Measurements from ENCODE around the gene ELFN2. TPM values are rescaled to one million over a fixed set of nuclear protein-coding genes. Genes with fewer than 3 reads are reported as not detected.

Gene ELFN2
- polyA plus RNA-seq, 3 donors, result 0.01 TPM; not detected in 2

GRCh38 chr22:37435970-37436603 is 8.8 kb upstream of the ELFN2 start:
- TF ChIP-seq, protein P1, sequence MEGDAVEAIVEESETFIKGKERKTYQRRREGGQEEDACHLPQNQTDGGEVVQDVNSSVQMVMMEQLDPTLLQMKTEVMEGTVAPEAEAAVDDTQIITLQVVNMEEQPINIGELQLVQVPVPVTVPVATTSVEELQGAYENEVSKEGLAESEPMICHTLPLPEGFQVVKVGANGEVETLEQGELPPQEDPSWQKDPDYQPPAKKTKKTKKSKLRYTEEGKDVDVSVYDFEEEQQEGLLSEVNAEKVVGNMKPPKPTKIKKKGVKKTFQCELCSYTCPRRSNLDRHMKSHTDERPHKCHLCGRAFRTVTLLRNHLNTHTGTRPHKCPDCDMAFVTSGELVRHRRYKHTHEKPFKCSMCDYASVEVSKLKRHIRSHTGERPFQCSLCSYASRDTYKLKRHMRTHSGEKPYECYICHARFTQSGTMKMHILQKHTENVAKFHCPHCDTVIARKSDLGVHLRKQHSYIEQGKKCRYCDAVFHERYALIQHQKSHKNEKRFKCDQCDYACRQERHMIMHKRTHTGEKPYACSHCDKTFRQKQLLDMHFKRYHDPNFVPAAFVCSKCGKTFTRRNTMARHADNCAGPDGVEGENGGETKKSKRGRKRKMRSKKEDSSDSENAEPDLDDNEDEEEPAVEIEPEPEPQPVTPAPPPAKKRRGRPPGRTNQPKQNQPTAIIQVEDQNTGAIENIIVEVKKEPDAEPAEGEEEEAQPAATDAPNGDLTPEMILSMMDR (IDR thresholded peaks at IDR 0.05), result no peak
- Histone ChIP-seq H3K4me2 (replicated peaks; ENCODE audit: extremely low read depth, low read length, poor library complexity, severe bottlenecking) (no peak overlapping the region), H3K9me3 (replicated peaks in 1 of 2; ENCODE audit: control insufficient read depth in 1 of 2, insufficient read depth in 1 of 2, low read length in 2 of 2) (peaks cover 5 to 11% of the 10 kb centered on the region in 2 donors), H3K9ac (ENCODE audit: insufficient read depth, low read length, poor library complexity, severe bottlenecking) (no peak overlapping the region), H3K36me3 (replicated peaks in 1 of 2; ENCODE audit: control insufficient read depth in 1 of 2, insufficient read depth in 2 of 2, low read length in 2 of 2) (no peaks in the 10 kb centered on the region), H3K4me1 (ENCODE audit: control insufficient read depth in 1 of 2, insufficient read depth in 2 of 2, low read length in 2 of 2) (peaks cover 0 to 8% of the 10 kb centered on the region in 2 donors), H3K4me3 (replicated peaks in 1 of 3; ENCODE audit: low read depth in 2 of 3, low read length in 3 of 3) (no peak overlapping the region), H3K27ac (ENCODE audit: low read depth in 1 of 2, low read length in 2 of 2) (no peak overlapping the region), H3K79me2 (ENCODE audit: insufficient read depth, low read length) (no peaks in the 10 kb centered on the region), H4K20me1 (ENCODE audit: insufficient read depth, low read length) (no peaks in the 10 kb centered on the region), H2AFZ (ENCODE audit: insufficient read depth, low read depth, low read length, poor library complexity, severe bottlenecking) (no peak overlapping the region), H3K27me3 (ENCODE audit: control insufficient read depth in 2 of 2, insufficient read depth in 2 of 2, low read length in 2 of 2) (peaks cover 0 to 9% of the 10 kb centered on the region in 2 donors)
- H3K4me1 Mint-ChIP-seq, result peaks cover 10% of the 10 kb centered on the region
- 95% methylated on average over 4 of the region's 5 CpGs for WGBS (ENCODE audit: insufficient coverage)
- H3K27ac Mint-ChIP-seq, result no peak overlapping the region
- peaks cover 15 to 39% (median 22%) of the 10 kb centered on the region in 3 donors for H3K27me3 Mint-ChIP-seq (ENCODE audit: low read depth in 3 of 3)
- H3K9me3 Mint-ChIP-seq, result peaks cover 4 to 23% (median 13%) of the 10 kb centered on the region in 7 donors
- intact Hi-C loops (cut with micrococcal nuclease), result no loop called here
- H3K36me3 Mint-ChIP-seq, result peaks cover 0 to 3% of the 10 kb centered on the region in 2 donors
- H3K4me3 Mint-ChIP-seq, result no peak overlapping the region
- DNase-seq, result no peak

DNA sequence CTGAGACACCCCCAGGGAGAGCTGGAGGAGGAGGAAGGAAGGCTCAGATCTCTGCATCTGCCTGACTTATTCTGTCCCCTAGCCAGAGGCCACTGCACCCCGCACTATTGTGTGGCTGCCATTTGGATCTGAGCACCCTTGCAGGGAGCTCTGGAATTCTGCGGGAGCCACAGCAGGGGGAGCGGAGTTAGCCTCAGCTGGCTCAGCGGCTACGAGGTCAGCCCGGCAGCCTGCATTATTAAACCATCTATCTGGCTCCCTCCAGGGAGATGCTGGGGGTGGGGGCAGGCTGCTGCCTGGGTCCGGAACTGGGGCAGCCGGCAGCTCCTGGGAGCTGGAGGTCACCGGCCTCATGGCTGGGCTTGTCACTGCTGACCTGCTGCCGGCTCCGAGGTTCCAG is 6.5 kb upstream of the ELFN2 start:
- Histone ChIP-seq H3K27ac (ENCODE audit: low read depth in 1 of 2, low read length in 2 of 2) (no peak overlapping the region), H3K79me2 (ENCODE audit: insufficient read depth, low read length) (no peaks in the 10 kb centered on the region), H3K36me3 (replicated peaks in 1 of 2; ENCODE audit: control insufficient read depth in 1 of 2, insufficient read depth in 2 of 2, low read length in 2 of 2) (no peaks in the 10 kb centered on the region), H2AFZ (ENCODE audit: insufficient read depth, low read depth, low read length, poor library complexity, severe bottlenecking) (no peak overlapping the region), H3K9me3 (replicated peaks in 1 of 2; ENCODE audit: control insufficient read depth in 1 of 2, insufficient read depth in 1 of 2, low read length in 2 of 2) (peaks cover 0 to 6% of the 10 kb centered on the region in 2 donors), H4K20me1 (ENCODE audit: insufficient read depth, low read length) (no peaks in the 10 kb centered on the region), H3K9ac (ENCODE audit: insufficient read depth, low read length, poor library complexity, severe bottlenecking) (no peak overlapping the region), H3K4me2 (replicated peaks; ENCODE audit: extremely low read depth, low read length, poor library complexity, severe bottlenecking) (no peak overlapping the region), H3K4me1 (ENCODE audit: control insufficient read depth in 1 of 2, insufficient read depth in 2 of 2, low read length in 2 of 2) (peaks cover 0 to 8% of the 10 kb centered on the region in 2 donors), H3K4me3 (replicated peaks in 1 of 3; ENCODE audit: low read depth in 2 of 3, low read length in 3 of 3) (no peak overlapping the region), H3K27me3 (ENCODE audit: control insufficient read depth in 2 of 2, insufficient read depth in 2 of 2, low read length in 2 of 2) (peaks cover 1 to 10% of the 10 kb centered on the region in 2 donors)
- no peak overlapping the region for H3K27ac Mint-ChIP-seq
- H3K4me1 Mint-ChIP-seq, result peaks cover 12% of the 10 kb centered on the region
- H3K4me3 Mint-ChIP-seq, result no peak overlapping the region
- peaks cover 21 to 37% (median 22%) of the 10 kb centered on the region in 3 donors for H3K27me3 Mint-ChIP-seq (ENCODE audit: low read depth in 3 of 3)
- intact Hi-C loops (cut with micrococcal nuclease), result no loop called here
- TF ChIP-seq, protein P1 (IDR thresholded peaks at IDR 0.05), result no peak
- H3K9me3 Mint-ChIP-seq, result peaks cover 4 to 20% (median 6%) of the 10 kb centered on the region in 7 donors
- 95% methylated on average over 6 of the region's 11 CpGs for WGBS (ENCODE audit: insufficient coverage)
- no peak for DNase-seq
- peaks cover 0 to 3% of the 10 kb centered on the region in 2 donors for H3K36me3 Mint-ChIP-seq
